ENCODE results near the gene SDSL.

GRCh38 chr12:113387631-113388030, 34.5 kb upstream of the SDSL start:
- TF ChIP-seq CTCF (optimal IDR thresholded peaks at IDR 0.05 in 1 of 3, IDR thresholded peaks at IDR 0.05 in 1 of 3, conservative IDR thresholded peaks at IDR 0.05 in 1 of 3; ENCODE audit: extremely low read depth in 1 of 3, insufficient read depth in 2 of 3, low read length in 3 of 3) (no peak), EZH2 (IDR thresholded peaks at IDR 0.05; ENCODE audit: low read length) (no peak)
